Trophoblast cell (in vitro differentiated cells and primary cell): ENCODE results near the gene CGNL1.

Experiments
- DNase-seq, 2 donors: peaks; one replicate each; pipeline ENCODE4 v3.0.0-alpha.2; 2016
- H2AFZ ChIP-seq: 2 replicates; pipeline ENCODE4 v1.6.1; 2013; ENCODE audit warnings: low read length, moderate library complexity, mild to moderate bottlenecking; ENCODE audit not compliant: insufficient read depth, poor library complexity
- H2AK5ac ChIP-seq: 2 replicates; pipeline ENCODE4 v1.6.1; 2013; ENCODE audit warnings: mild to moderate bottlenecking, low read length
- H2BK120ac ChIP-seq: 2 replicates; pipeline ENCODE4 v1.6.1; 2013; ENCODE audit warnings: low read length, mild to moderate bottlenecking, moderate library complexity; ENCODE audit not compliant: insufficient read depth, poor library complexity
- H2BK12ac ChIP-seq: 2 replicates; pipeline ENCODE4 v1.6.1; 2013; ENCODE audit warnings: mild to moderate bottlenecking, low read length, moderate library complexity
- H2BK5ac ChIP-seq: 2 replicates; pipeline ENCODE4 v1.6.1; 2013; ENCODE audit warnings: low read length, low read depth, moderate library complexity, mild to moderate bottlenecking; ENCODE audit not compliant: poor library complexity
- H3K14ac ChIP-seq: 2 replicates; pipeline ENCODE4 v1.6.1; 2013; ENCODE audit warnings: mild to moderate bottlenecking, low read length
- H3K18ac ChIP-seq: 2 replicates; pipeline ENCODE4 v1.6.1; 2013; ENCODE audit warnings: mild to moderate bottlenecking, low read length
- H3K23ac ChIP-seq: 2 replicates; pipeline ENCODE4 v1.6.1; 2013; ENCODE audit warnings: low read length
- H3K27ac ChIP-seq: 2 replicates; pipeline ENCODE4 v1.5.1; 2013; ENCODE audit warnings: low read depth, mild to moderate bottlenecking, inconsistent platforms, low read length, moderate library complexity
- H3K27me3 ChIP-seq: 2 replicates; pipeline ENCODE4 v1.6.1; 2013; ENCODE audit warnings: inconsistent platforms, mild to moderate bottlenecking, low read length, moderate library complexity; ENCODE audit not compliant: insufficient read depth
- H3K36me3 ChIP-seq, 2 experiments: 1 replicate in 1 of 2; 2 replicates in 1 of 2; pipeline ENCODE4 v1.6.1; 2013; ENCODE audit warnings: low read length in 2 of 2, mild to moderate bottlenecking in 2 of 2, moderate library complexity in 1 of 2; ENCODE audit not compliant: insufficient read depth in 2 of 2, control insufficient read depth in 1 of 2
- H3K4ac ChIP-seq: 2 replicates; pipeline ENCODE4 v1.6.1; 2013; ENCODE audit warnings: low read depth, mild to moderate bottlenecking, low read length, moderate library complexity
- H3K4me1 ChIP-seq, 2 experiments: 1 replicate in 1 of 2; 2 replicates in 1 of 2; pipeline ENCODE4 v1.6.1; 2013; ENCODE audit warnings: low read length in 2 of 2, mild to moderate bottlenecking in 2 of 2, moderate library complexity in 1 of 2; ENCODE audit not compliant: insufficient read depth in 2 of 2, control insufficient read depth in 1 of 2
- H3K4me2 ChIP-seq: 2 replicates; pipeline ENCODE4 v1.6.1; 2013; ENCODE audit warnings: inconsistent platforms, mild to moderate bottlenecking, low read length, moderate library complexity
- H3K4me3 ChIP-seq: 2 replicates; pipeline ENCODE4 v1.5.1; 2013; ENCODE audit warnings: mild to moderate bottlenecking, low read depth, low read length, inconsistent platforms
- H3K79me1 ChIP-seq: one replicate; pipeline ENCODE4 v1.6.1; 2013; ENCODE audit warnings: low read length
- H3K79me2 ChIP-seq: 2 replicates; pipeline ENCODE4 v1.6.1; 2013; ENCODE audit warnings: low read length, mild to moderate bottlenecking; ENCODE audit not compliant: control insufficient read depth, insufficient read depth, poor library complexity
- H3K9ac ChIP-seq: 2 replicates; pipeline ENCODE4 v1.6.1; 2013; ENCODE audit warnings: mild to moderate bottlenecking, low read length
- H3K9me3 ChIP-seq: 2 replicates; pipeline ENCODE4 v1.6.1; 2013; ENCODE audit warnings: low read depth, mild to moderate bottlenecking, control low read depth, inconsistent platforms, low read length; ENCODE audit not compliant: insufficient read depth
- H4K12ac ChIP-seq: 2 replicates; pipeline ENCODE4 v1.6.1; 2013; ENCODE audit warnings: low read depth, mild to moderate bottlenecking, low read length, moderate library complexity
- H4K8ac ChIP-seq: 2 replicates; pipeline ENCODE4 v1.6.1; 2013; ENCODE audit warnings: low read depth, mild to moderate bottlenecking, low read length, moderate library complexity
- H4K91ac ChIP-seq: one replicate; pipeline ENCODE4 v1.6.1; 2013; ENCODE audit warnings: low read depth, mild to moderate bottlenecking, low read length, moderate library complexity
- WGBS: extraction: QIAGEN DNeasy Blood & Tissue Kit; methylation state at CpG from one replicate; pipeline ENCODE4 v1.1.7; 2013; ENCODE audit warnings: missing lambda C conversion rate; ENCODE audit not compliant: insufficient read length, insufficient coverage; ENCODE audit errors: extremely low coverage; 5-methylcytosine and 5-hydroxymethylcytosine counted together

The CGNL1 gene

DNA sequence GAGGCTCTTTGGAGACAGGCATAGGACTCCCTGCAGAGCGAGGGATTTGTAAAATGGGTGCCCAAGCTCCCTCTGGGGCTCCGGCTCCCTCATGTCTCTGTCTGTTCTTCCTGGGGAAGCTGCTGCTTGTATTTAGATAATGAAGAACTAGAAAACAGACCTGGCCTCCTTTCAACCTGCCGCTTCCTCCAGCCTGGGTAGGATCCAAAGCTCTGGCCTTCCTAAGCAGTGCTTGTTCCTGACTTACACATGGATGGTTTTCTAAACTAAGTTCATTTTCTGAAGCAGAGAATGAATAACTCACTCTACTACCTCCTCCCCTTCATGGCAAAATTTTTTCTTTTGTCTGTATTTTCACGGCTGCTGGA is 178.5 kb downstream of the CGNL1 start:
- Histone ChIP-seq H3K4me1 (peaks cover 29 to 36% of the 10 kb centered on the region in 2 experiments), H2BK5ac (no peak overlapping the region), H3K9me3 (no peaks in the 10 kb centered on the region), H3K36me3 (peaks cover 0 to 3% of the 10 kb centered on the region in 2 experiments), H3K23ac (no peak overlapping the region), H3K27ac (no peak overlapping the region), H3K79me2 (peaks cover 1% of the 10 kb centered on the region), H2BK12ac (no peak overlapping the region), H3K9ac (no peak overlapping the region), H3K79me1 (peaks cover 18% of the 10 kb centered on the region), H3K14ac (no peak overlapping the region), H2AFZ (no peak overlapping the region), H4K12ac (no peak overlapping the region), H3K18ac (no peak overlapping the region), H4K91ac (peak overlapping the region; percentile 16), H3K4ac (no peak overlapping the region), H2BK120ac (no peak overlapping the region), H3K4me2 (no peak overlapping the region), H4K8ac (no peak overlapping the region), H2AK5ac (no peak overlapping the region), H3K4me3 (no peak overlapping the region), H3K27me3 (no peaks in the 10 kb centered on the region)
- no CpG with 5 or more reads among the region's 4 CpGs for WGBS
- DNase-seq = no peak

DNA sequence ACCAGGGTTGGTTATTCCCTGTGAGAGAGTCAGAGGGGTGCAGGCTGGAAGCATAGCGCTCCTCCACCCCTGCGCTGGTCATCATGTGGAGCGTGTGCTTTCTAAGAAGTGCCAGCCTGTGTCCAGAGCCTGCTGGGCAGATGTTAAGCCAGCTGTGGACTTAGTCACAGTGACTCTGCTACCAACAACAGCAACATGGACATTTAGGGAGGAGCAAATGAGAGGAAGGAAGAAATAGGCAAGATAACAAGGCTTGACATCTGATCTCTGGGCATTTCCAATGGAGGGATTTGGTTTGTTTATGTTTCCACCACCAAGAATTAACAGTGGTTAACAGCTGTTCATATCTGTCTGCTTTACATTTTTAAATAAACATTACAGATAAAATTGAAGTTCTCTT is 179.0 kb downstream of the CGNL1 start:
- no peak overlapping the region for H3K4me3 ChIP-seq
- no peak overlapping the region for H3K23ac ChIP-seq
- no peak for DNase-seq
- peaks cover 0 to 3% of the 10 kb centered on the region in 2 experiments for H3K36me3 ChIP-seq
- H4K12ac ChIP-seq = no peak overlapping the region
- no peak overlapping the region for H4K91ac ChIP-seq
- WGBS = no CpG with 5 or more reads among the region's 3 CpGs
- no peak overlapping the region for H3K4ac ChIP-seq
- H2BK120ac ChIP-seq = no peak overlapping the region
- H2BK5ac ChIP-seq = no peak overlapping the region
- H3K27me3 ChIP-seq = no peaks in the 10 kb centered on the region
- H3K18ac ChIP-seq = no peak overlapping the region
- no peak overlapping the region for H4K8ac ChIP-seq
- H3K79me2 ChIP-seq = peaks cover 1% of the 10 kb centered on the region
- H2BK12ac ChIP-seq = no peak overlapping the region
- H3K9me3 ChIP-seq = no peaks in the 10 kb centered on the region
- no peak overlapping the region for H3K9ac ChIP-seq
- no peak overlapping the region for H2AFZ ChIP-seq
- peaks cover 29 to 36% of the 10 kb centered on the region in 2 experiments for H3K4me1 ChIP-seq
- no peak overlapping the region for H3K27ac ChIP-seq
- no peak overlapping the region for H3K4me2 ChIP-seq
- peak overlapping the region; percentile 11 for H3K14ac ChIP-seq
- H3K79me1 ChIP-seq = peaks cover 18% of the 10 kb centered on the region
- no peak overlapping the region for H2AK5ac ChIP-seq

DNA sequence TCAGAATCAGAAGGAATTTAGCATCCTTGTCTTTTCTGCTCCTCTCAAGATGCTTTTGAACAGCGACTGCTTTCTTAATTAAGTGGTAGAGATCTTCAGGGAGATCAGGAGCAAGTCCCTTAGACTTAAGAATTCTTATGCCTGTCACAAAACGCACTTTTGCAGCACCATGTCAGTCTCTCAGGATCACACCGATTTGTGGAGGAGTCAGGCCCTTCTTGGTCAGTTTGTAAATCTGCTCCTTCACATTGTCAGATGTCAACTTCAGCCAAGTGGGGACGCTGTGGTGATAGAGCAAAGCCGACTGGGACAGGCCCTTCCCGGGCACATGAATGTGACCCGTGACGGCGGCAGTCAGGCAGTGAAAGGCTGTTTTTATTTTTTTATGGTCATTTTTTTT is 179.7 kb downstream of the CGNL1 start:
- Histone ChIP-seq H4K12ac (no peak overlapping the region), H3K23ac (no peak overlapping the region), H3K14ac (no peak overlapping the region), H2BK120ac (no peak overlapping the region), H4K91ac (no peak overlapping the region), H2AFZ (no peak overlapping the region), H3K36me3 (peaks cover 0 to 3% of the 10 kb centered on the region in 2 experiments), H3K9ac (no peak overlapping the region), H3K79me2 (peaks cover 1% of the 10 kb centered on the region), H2BK5ac (no peak overlapping the region), H3K27me3 (no peaks in the 10 kb centered on the region), H3K4me3 (no peak overlapping the region), H3K4me2 (no peak overlapping the region), H2AK5ac (no peak overlapping the region), H3K9me3 (no peaks in the 10 kb centered on the region), H3K79me1 (peaks cover 18% of the 10 kb centered on the region), H3K4me1 (peaks cover 27 to 30% of the 10 kb centered on the region in 2 experiments), H3K27ac (no peak overlapping the region), H3K18ac (no peak overlapping the region), H2BK12ac (no peak overlapping the region), H4K8ac (no peak overlapping the region), H3K4ac (no peak overlapping the region)
- no peak for DNase-seq
- WGBS = no CpG with 5 or more reads among the region's 9 CpGs

DNA sequence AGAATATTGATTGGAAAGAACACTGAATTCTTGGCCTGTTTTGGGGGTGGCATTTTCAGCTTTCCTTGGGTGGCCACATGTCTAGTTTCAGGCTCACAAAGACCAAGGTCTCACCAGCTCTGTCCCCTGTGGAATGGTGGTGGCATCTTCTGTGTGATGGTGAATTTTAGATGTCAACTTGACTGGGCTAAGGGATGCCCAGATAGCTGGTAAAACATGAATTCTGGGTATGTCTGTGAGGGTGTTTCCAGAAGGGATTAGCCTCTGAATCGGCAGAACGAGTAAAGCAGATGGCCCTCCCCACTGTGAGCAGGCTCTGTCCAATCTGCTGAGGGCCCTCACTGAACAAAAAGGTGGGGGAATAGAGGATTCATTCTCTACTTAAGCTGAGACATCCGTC is 181.0 kb downstream of the CGNL1 start:
- H2BK5ac ChIP-seq = no peak overlapping the region
- no peak overlapping the region for H3K4ac ChIP-seq
- no CpG with 5 or more reads among the region's 3 CpGs for WGBS

More for the DNA sequence above, 181.0 kb downstream of the CGNL1 start:
- Histone ChIP-seq H2BK12ac (no peak overlapping the region), H4K8ac (no peak overlapping the region), H3K79me1 (peaks cover 10% of the 10 kb centered on the region), H2AK5ac (no peak overlapping the region), H3K4me2 (no peak overlapping the region), H3K14ac (no peak overlapping the region), H3K4me1 (peaks cover 22 to 26% of the 10 kb centered on the region in 2 experiments), H3K9ac (no peak overlapping the region), H4K12ac (no peak overlapping the region), H3K36me3 (peaks cover 0 to 3% of the 10 kb centered on the region in 2 experiments), H4K91ac (no peak overlapping the region), H2AFZ (no peak overlapping the region), H3K79me2 (no peaks in the 10 kb centered on the region), H3K9me3 (no peaks in the 10 kb centered on the region), H3K27me3 (no peaks in the 10 kb centered on the region), H3K27ac (no peak overlapping the region), H3K18ac (no peak overlapping the region), H3K23ac (no peak overlapping the region), H3K4me3 (no peak overlapping the region), H2BK120ac (no peak overlapping the region)
- no peak for DNase-seq
